Neural progenitor cell (in vitro differentiated cells): ENCODE data around the gene MYH15. TPM values are rescaled to one million over a fixed set of nuclear protein-coding genes. Genes with fewer than 3 reads are reported as not detected.
"Not testable (repeated sequence)": the region's sequence is repeated elsewhere in the genome, so short reads cannot be mapped to it uniquely, and the experiment has no call there.

Experiments used
- DNase-seq: peaks from one replicate; pipeline ENCODE4 v3.0.0-alpha.2; 2016; ENCODE audit warnings: low spot score
- H2AFZ ChIP-seq: fragments of 200-600 bp; sonication (generic); replicated peaks from 2 replicates; pipeline ENCODE4 v1.6.1; 2016; ENCODE audit warnings: antibody characterized with exemption
- H3F3A ChIP-seq: fragments of 200-600 bp; sonication (generic); 2 replicates; pipeline ENCODE4 v1.6.1; 2016; ENCODE audit warnings: antibody characterized with exemption, low read depth
- H3K27ac ChIP-seq: fragments of 200-600 bp; sonication (generic); 2 replicates; pipeline ENCODE4 v1.5.1; 2016; ENCODE audit warnings: mild to moderate bottlenecking
- H3K27me3 ChIP-seq: fragments of 200-600 bp; sonication (generic); 2 replicates; pipeline ENCODE4 v1.6.1; 2016; ENCODE audit warnings: mild to moderate bottlenecking, moderate library complexity
- H3K36me3 ChIP-seq: fragments of 200-600 bp; sonication (generic); 2 replicates; pipeline ENCODE4 v1.5.1; 2016
- H3K4me1 ChIP-seq: fragments of 200-600 bp; sonication (generic); 2 replicates; pipeline ENCODE4 v1.6.1; 2016; ENCODE audit warnings: mixed run types
- H3K4me2 ChIP-seq: fragments of 200-600 bp; sonication (generic); 2 replicates; pipeline ENCODE4 v1.6.1; 2016
- H3K4me3 ChIP-seq: fragments of 200-600 bp; sonication (generic); 2 replicates; pipeline ENCODE4 v1.5.1; 2016
- H3K79me2 ChIP-seq: fragments of 200-600 bp; sonication (generic); 2 replicates; pipeline ENCODE4 v1.6.1; 2016; ENCODE audit warnings: low read depth
- H3K9ac ChIP-seq: fragments of 200-600 bp; sonication (generic); 2 replicates; pipeline ENCODE4 v1.6.1; 2016
- H3K9me3 ChIP-seq: fragments of 200-600 bp; sonication (generic); 2 replicates; pipeline ENCODE4 v1.5.1; 2016; ENCODE audit warnings: low read depth
- H4K20me1 ChIP-seq: fragments of 200-600 bp; sonication (generic); 2 replicates; pipeline ENCODE4 v1.6.1; 2016; ENCODE audit warnings: low read depth
- H3K27ac Mint-ChIP-seq: 3 replicates; pipeline ENCODE4 v1.8.0; 2021; ENCODE audit warnings: mixed read lengths
- H3K27me3 Mint-ChIP-seq: 2 replicates; pipeline ENCODE4 v1.8.0; 2022; ENCODE audit warnings: low read depth, mild to moderate bottlenecking, inconsistent platforms, moderate library complexity, mixed read lengths; ENCODE audit not compliant: insufficient read depth
- H3K36me3 Mint-ChIP-seq: 3 replicates; pipeline ENCODE4 v1.8.0; 2021; ENCODE audit warnings: mixed read lengths
- H3K4me1 Mint-ChIP-seq: 3 replicates; pipeline ENCODE4 v1.8.0; 2021; ENCODE audit warnings: mixed read lengths
- H3K4me3 Mint-ChIP-seq: 3 replicates; pipeline ENCODE4 v1.8.0; 2021; ENCODE audit warnings: mild to moderate bottlenecking, moderate library complexity, mixed read lengths
- H3K9me3 Mint-ChIP-seq: 3 replicates; pipeline ENCODE4 v1.8.0; 2020; ENCODE audit warnings: mixed read lengths
- CTCF ChIP-seq: fragments of 200-600 bp; sonication (generic); IDR thresholded peaks from 2 replicates; pipeline ENCODE4 v1.5.1; 2017; ENCODE audit warnings: antibody characterized with exemption, mild to moderate bottlenecking
- EZH2 ChIP-seq: fragments of 200-600 bp; sonication (generic); IDR thresholded peaks from 2 replicates; pipeline ENCODE4 v1.6.1; 2017; ENCODE audit warnings: antibody characterized with exemption, mild to moderate bottlenecking, moderate library complexity
- EZH2phosphoT487 ChIP-seq: fragments of 200-600 bp; sonication (generic); IDR thresholded peaks from 2 replicates; pipeline ENCODE4 v1.6.1; 2017; ENCODE audit warnings: antibody characterized with exemption
- total RNA-seq: library from RNA; depleted of rRNA; stranded (reverse); fragments of >200 nt; gene quantifications from 2 replicates; pipeline ENCODE4 v1.2.3, GENCODE V29; 2015; ENCODE audit warnings: low replicate concordance

MYH15 gene
- total RNA-seq, 1 donor from 2014 or later: not detected

- H3K4me1 Mint-ChIP-seq: peaks cover 7% of the 10 kb centered on the region
- no peaks in the 10 kb centered on the region for H3K9me3 ChIP-seq
- H3K4me2 ChIP-seq: no peak overlapping the region
- peak overlapping the region; percentile 22 for H2AFZ ChIP-seq
- no peak for DNase-seq
- H3K36me3 ChIP-seq: no peaks in the 10 kb centered on the region
- H3K27me3 ChIP-seq: no peaks in the 10 kb centered on the region
- H4K20me1 ChIP-seq: no peaks in the 10 kb centered on the region
- H3F3A ChIP-seq: no peaks in the 10 kb centered on the region
- no peaks in the 10 kb centered on the region for H3K36me3 Mint-ChIP-seq
- H3K9me3 Mint-ChIP-seq: no peaks in the 10 kb centered on the region
- no peak overlapping the region for H3K4me3 Mint-ChIP-seq
- H3K9ac ChIP-seq: no peak overlapping the region
- H3K4me1 ChIP-seq: peaks cover 13% of the 10 kb centered on the region
- H3K79me2 ChIP-seq: no peaks in the 10 kb centered on the region
- H3K27ac ChIP-seq: no peak overlapping the region
- TF ChIP-seq EZH2phosphoT487 (no peak), CTCF (peak; percentile 4)
- peaks cover 2% of the 10 kb centered on the region for H3K27me3 Mint-ChIP-seq
- no peak overlapping the region for H3K27ac Mint-ChIP-seq
- H3K4me3 ChIP-seq: no peak overlapping the region
These were observed 128.8 kb downstream of the MYH15 start for GRCh38 chr3:108381529-108382140.

DNA sequence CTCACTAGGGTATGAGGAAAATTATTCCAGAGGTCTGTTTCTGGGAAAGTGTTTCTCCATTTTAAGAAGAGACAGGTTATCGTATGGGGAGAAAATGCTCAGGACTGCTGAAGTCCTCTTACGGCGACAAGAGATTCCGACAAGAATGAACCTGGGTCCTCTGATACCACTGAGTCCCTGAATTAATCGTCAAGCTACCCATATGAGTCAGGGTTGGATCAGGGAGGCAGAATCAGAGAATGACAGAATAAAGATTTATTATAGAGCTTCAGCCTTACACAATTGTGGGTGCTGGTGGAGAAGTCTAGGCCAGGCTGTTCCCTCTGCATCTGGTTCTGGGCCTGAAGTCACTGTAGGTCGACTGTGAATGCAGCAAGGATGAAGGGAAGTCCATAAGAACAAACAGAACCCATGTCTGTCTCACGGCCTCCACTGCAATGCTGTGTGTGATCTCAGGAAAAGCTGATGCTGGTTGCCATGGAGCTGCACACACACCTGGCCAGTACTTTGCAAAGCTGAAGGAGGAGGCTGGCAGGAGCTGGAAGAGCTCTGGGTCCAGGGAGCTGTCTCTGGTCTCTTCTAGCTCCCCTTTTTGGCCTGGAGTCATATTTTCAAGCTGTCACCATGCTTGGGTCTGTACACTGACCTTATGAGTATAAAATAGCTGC lies 130.1 kb downstream of the MYH15 start:
- no peaks in the 10 kb centered on the region for H3K36me3 ChIP-seq
- no peaks in the 10 kb centered on the region for H3K27me3 ChIP-seq
- Mint-ChIP-seq H3K9me3 (no peaks in the 10 kb centered on the region), H3K36me3 (no peaks in the 10 kb centered on the region), H3K27ac (no peak overlapping the region), H3K4me3 (no peak overlapping the region), H3K4me1 (peaks cover 7% of the 10 kb centered on the region), H3K27me3 (peaks cover 2% of the 10 kb centered on the region)
- H3K4me3 ChIP-seq: no peak overlapping the region
- H2AFZ ChIP-seq: no peak overlapping the region
- H3K4me2 ChIP-seq: no peak overlapping the region
- H3F3A ChIP-seq: no peaks in the 10 kb centered on the region
- no peak overlapping the region for H3K27ac ChIP-seq
- no peaks in the 10 kb centered on the region for H4K20me1 ChIP-seq
- no peak for TF ChIP-seq EZH2
- TF ChIP-seq EZH2phosphoT487: no peak
- TF ChIP-seq CTCF: no peak
- no peaks in the 10 kb centered on the region for H3K79me2 ChIP-seq
- H3K9me3 ChIP-seq: no peaks in the 10 kb centered on the region
- no peak for DNase-seq
- H3K9ac ChIP-seq: no peak overlapping the region
- H3K4me1 ChIP-seq: peaks cover 13% of the 10 kb centered on the region

GRCh38 chr3:108378952-108379342 lies 131.4 kb downstream of the MYH15 start:
- H3K36me3 Mint-ChIP-seq, H3K27ac ChIP-seq, H3K36me3 ChIP-seq, H3K4me1 Mint-ChIP-seq, H3F3A ChIP-seq, H3K79me2 ChIP-seq, H3K9me3 Mint-ChIP-seq, H3K4me3 Mint-ChIP-seq, H3K4me2 ChIP-seq, H3K4me3 ChIP-seq, H3K9ac ChIP-seq, H3K9me3 ChIP-seq, H2AFZ ChIP-seq, H3K27me3 Mint-ChIP-seq, H3K27ac Mint-ChIP-seq, H3K27me3 ChIP-seq, H4K20me1 ChIP-seq, DNase-seq: not testable (repeated sequence)
- H3K4me1 ChIP-seq: peaks cover 13% of the 10 kb centered on the region
